ENCODE measurements around the gene TFEC.
"Not testable (repeated sequence)": the region's sequence is repeated elsewhere in the genome, so short reads cannot be mapped to it uniquely, and the experiment has no call there.

The TFEC gene

GRCh38 chr7:115987486-115987885, 43.1 kb downstream of the TFEC start:
- DNase-seq = no peak

GRCh38 chr7:115984105-115984504, 46.5 kb downstream of the TFEC start:
- no peak for DNase-seq

DNA sequence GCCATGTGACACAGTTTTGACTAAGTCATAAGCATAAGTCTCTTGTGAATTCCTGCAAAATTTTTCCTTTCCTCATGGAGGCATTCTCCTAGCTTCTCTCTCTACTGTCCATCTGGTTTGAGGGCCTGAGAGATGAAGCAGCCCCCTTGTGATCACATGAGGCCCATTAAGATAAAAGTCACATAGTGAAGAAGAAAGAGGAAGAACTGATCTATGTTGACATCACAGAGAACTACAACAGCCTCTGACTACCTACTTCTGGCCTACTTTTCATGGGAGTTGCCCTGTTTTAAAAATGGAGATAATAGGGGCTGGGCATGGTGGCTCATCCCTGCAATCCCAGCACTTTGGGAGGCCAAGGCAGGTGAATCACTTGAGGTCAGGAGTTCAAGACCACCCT, 50.4 kb downstream of the TFEC start:
- no peak for DNase-seq

DNA sequence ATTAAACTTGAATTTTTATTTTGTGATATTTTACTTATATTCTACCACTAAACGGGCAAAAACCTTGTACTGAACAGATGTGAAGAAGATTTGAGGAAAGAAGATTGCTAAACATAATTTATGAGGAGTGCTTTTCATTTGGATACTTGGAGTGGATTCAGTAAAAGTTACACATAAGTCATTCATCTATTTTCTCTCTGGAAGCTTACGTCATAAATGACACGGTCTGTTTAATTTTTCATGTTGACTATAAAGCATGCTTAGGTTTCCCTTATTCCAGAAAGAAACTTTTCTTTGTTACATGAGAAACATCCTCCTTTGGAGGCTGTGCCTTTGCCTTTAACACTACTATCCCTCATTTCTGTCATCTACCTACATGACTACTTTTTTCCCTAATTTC, 53.9 kb downstream of the TFEC start:
- no peak for DNase-seq

DNA sequence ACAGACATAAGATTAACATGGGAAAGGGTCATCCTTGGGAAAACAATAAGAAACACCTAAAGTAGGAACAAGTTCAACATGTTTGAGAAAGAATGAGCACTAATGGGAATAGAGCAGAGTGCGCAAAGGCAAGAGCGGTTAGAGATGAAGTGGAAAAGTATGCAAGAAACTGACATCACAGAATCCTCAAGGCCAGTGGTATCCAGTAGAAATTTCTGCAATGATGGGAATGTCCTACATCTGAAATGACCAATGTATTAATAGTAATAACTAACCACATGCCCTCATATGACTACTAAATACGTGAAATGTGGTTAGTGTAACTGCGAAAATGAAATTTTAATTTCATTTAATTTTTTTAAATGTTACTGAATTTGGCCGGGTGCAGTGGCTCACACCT, 54.8 kb downstream of the TFEC start:
- no peak for DNase-seq

DNA sequence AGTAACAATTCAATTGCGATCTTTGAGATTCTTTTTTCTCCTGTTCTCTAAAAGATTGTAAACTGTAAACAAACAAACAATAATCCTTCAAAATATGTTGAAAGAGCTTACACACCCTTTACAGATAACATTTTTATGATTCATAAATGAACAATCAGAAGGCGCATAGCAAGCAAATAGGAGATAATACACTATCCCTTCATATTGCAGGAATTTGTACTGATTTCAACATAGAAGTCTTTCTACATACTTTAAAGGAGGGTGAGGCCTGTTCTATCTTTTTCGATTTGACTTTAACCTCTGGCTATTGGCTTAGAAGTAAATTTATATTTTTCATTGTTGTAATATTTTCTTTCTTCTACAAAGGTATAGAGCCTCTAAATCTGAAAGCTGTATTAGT, 57.2 kb downstream of the TFEC start:
- no peak for DNase-seq

- no peak for DNase-seq
Observed at GRCh38 chr7:115971506-115971905, 59.1 kb downstream of the TFEC start.

GRCh38 chr7:115968596-115968995, 62.0 kb downstream of the TFEC start:
- no peak for DNase-seq

DNA sequence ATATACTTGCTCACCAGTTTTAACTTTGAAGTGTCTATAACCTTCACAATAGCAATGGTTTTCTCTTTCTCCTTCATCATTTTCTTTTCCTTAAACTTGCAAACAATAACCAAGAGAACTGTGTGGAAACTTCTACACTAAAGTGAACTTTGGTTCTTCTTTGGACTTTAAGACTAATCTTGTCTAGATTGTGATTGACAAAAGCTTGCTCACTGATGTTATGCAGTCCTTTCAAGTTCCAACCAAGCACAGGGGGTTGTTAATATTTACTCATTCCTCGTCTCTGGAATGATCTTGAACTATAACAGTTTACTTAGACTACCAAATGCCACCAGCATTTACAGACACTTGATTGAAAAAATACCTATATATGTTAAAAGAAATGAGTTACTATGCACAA, 62.4 kb downstream of the TFEC start:
- DNase-seq = no peak

GRCh38 chr7:115965796-115966475, 64.6 kb downstream of the TFEC start:
- no peak for DNase-seq

DNA sequence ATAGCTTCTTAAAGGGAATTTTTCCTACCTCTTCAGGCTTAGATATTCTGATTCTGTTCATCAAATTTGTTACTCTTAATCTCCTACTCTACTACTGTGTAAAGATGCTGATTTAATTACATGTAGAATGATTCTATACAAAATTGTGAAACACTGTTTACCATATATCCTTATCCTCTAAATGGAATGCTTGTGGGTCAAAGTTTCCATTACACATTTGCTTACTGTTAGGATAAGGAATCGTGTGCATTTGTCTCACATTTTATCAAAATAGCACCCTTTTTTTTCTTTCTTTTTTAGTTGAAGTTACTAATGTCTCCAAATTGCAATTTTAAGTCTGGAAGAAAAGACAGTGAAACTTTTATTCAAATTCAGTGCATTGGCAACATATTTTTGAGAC, 65.3 kb downstream of the TFEC start:
- no peak for DNase-seq

DNA sequence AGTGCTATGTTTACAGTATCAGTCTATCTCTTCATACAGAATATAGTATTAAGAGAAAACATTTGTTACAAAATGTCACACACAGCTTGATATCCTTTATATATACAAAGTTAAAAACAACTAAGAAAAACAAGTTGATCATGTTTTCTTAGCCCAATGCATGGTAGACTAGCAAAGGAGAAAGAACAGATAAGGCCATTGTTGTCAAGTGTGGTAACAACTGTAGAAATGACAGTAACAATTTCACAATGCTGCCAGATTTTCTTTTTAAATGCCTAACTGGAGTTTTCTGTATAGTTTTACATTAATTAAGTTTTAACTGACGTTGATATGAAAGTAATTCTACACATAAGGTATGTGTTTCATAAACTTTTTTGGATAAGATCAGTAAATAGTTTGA, 65.8 kb downstream of the TFEC start:
- DNase-seq = no peak

GRCh38 chr7:115962340-115962739, 68.2 kb downstream of the TFEC start:
- no peak for DNase-seq

DNA sequence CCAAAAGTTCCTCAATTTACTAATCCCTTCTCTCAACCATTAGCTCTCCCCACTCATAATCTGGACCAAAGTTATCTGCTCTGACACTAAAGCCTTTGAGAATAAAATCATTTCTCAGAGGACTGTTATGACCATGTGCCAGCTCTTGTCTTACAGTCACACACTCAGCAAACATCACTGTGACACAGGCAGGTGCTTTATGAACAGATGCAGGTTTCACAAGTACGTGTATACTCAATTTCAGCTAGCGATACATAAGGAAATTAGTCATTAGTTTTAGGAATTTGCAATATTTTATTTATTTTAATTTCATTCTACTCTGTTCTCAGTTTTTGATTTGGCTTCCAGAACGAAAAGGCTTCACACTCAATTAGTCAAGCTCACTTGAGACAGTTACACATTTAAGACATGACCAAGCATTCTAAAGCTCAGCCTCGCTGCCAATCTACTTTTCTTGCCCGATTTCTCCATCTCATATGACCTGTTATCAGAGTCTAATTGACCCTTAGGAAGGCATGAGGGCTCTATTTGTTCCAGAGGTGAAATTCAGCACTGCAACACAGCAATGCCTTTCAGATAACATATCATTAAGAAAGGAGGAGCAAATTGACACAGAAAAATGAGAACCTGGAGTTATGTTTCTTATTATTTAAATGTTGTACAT, 76.8 kb downstream of the TFEC start:
- DNase-seq = no peak

DNA sequence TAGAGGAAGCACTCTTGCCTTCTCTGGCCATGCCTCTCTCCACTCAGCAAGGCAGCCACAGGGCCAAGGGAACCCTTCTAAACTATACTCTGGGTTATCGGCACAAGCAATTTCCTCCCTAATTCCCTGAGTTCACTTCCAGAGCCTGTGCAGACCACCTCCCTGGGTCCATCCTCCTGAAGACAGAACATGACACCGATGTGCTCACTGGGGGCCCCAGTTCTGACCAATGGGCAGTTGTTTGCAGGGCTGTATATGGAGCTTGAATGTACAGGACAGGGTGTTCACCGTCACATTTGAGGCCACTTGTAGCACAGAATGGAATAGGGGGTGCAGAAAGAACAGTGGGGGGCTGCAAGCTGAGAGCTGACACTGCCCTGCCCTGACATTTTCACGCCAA, 77.7 kb downstream of the TFEC start:
- DNase-seq = no peak

GRCh38 chr7:115951547-115951946, 79.0 kb downstream of the TFEC start:
- no peak for DNase-seq

GRCh38 chr7:115941703-115942268, 88.8 kb downstream of the TFEC start:
- no peak for DNase-seq

- no peak for DNase-seq
Observed at GRCh38 chr7:115940460-115941060, 90.0 kb downstream of the TFEC start.

DNA sequence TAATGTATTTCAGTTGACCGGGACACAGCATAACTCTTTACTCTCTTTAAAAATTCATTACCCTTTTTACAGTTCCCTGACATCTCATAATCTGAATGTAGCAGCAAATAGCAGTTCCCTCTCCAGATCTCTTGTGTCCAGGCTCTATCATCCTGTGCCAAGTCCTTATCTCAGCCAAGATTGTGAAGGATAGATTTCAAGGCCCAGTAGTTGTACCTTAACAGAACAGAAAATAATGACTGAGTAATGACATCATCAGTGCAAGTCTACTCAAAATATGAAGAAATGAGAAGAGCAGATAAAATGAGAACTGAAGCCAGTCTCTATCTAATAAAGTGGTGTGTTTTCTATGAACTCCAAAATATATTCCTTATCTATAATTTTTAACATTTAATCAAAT, 92.6 kb downstream of the TFEC start:
- no peak for DNase-seq

GRCh38 chr7:115933471-115933870, 97.1 kb downstream of the TFEC start:
- no peak for DNase-seq

GRCh38 chr7:115932880-115933279, 97.7 kb downstream of the TFEC start:
- no peak for DNase-seq

DNA sequence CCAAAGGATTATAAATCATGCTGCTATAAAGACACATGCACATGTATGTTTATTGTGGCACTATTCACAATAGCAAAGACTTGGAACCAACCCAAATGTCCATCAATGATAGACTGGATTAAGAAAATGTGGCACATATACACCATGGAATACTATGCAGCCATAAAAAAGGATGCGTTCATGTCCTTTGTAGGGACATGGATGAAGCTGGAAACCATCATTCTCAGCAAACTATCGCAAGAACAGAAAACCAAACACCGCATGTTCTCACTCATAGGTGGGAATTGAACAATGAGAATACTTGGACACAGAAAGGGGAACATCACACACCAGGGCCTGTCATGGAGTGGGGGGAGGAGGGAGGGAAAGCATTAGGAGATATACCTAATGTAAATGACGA, 100.4 kb downstream of the TFEC start:
- DNase-seq = not testable (repeated sequence)

GRCh38 chr7:115929736-115930135, 100.8 kb downstream of the TFEC start:
- DNase-seq = not testable (repeated sequence)

DNA sequence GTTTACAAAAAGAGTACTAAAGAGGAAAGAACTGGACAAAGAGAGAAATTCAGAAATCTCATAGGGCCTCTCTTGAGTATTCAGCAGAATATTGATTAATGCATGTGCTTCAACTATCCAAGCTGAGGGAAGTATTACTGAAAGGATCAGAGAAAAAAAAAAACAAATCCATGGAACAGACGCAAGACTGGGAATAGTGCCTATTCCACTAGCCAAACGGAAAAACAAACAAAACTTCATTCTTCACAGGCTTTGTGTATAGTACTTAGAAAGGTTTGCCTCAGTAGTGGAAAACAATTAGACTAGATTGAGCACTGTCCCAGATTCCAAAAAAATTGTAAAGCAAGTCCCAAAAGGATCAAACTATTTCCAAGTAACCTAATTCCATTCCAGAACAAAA, 106.2 kb downstream of the TFEC start:
- no peak for DNase-seq

Data from activated CD4-positive, alpha-beta T cell treated with anti-CD3 and anti-CD28 coated beads, Interleukin-2, amount 50 U/mL, for 1 hour (primary cell).